ENCODE results near the gene TMPRSS11F.

TMPRSS11F gene

GRCh38 chr4:68076194-68076593, 53.5 kb downstream of the TMPRSS11F start:
- no peak for DNase-seq

GRCh38 chr4:68074397-68074796, 55.3 kb downstream of the TMPRSS11F start:
- DNase-seq = no peak

DNA sequence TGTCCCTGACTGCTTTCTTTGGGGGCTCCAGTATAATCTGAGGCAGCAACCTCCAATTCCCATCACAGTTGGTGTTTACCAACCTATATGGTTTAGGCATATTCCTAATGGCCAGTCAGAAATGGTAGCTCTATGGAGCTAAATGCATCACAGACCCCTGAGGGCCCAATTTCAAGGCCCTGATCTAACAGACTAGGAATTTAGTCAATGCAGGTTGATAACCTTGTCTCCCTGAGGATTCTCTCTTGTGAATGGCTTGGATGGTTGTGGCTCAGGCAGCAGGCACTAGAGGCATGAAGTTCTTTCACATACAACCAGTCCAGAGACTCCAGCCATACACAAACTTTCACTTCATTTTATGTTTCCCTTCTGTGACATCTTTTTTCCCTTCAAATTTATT, 59.4 kb downstream of the TMPRSS11F start:
- no peak for DNase-seq

DNA sequence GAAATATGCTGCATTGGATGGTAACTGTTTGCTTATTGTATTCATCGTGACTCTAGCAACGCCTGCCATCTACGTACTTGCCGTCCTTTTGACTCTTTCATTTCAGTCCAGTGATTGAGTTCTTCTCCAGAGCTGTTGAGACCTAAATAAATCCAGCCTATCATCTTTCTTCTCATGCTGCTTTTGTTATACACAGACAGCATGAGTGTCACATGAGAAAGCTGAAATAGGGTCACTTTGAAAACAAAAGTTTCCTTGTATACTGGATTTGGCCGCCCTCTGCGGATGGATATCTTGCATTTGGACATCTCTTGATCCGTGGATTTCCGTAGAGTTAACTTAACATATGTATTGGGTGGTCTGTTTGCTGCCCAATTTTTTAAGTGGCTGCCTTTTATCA, 67.2 kb downstream of the TMPRSS11F start:
- no peak for DNase-seq

GRCh38 chr4:68038272-68038671, 91.4 kb downstream of the TMPRSS11F start:
- no peak for DNase-seq

DNA sequence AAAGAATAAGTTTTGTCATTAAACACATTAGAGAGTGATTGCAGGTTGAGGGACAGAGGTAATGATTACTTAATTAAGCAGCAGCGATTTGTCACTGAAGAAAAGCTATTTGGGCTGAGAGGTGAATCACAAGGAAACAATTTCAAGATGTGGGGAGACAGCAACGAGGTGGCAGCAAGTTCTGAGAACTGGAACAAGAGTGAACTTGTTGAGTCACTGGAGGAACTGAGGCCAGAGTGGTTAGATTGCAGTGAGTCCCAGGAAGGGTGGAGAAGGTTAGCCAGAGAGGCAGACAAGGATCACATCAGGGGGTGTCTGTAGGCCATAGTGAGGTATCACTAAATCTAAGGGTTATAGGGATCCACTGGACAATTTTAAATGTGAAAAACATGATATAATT, 108.5 kb downstream of the TMPRSS11F start:
- DNase-seq = no peak

DNA sequence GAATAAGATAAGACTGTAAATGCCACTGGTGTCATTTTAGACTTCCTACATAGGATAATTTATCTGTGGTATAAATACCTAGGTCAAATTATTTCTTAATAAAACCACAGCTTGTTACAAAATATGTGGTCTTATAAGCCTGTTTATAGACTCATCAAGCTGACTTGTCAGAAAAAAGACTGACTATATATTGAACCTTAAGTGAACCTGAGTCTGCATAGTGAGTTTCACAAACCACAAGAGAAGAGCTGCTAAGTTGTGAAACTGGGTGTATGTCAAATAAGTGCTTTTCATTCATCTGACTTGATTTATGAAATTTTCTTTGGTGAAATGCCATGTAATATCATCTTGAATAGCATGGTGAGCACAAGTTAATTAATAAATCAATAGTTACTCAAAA, 118.0 kb downstream of the TMPRSS11F start:
- DNase-seq = no peak

All from T-helper 1 cell (primary cell).